ENCODE results near the gene ASXL2. TPM values are rescaled to one million over a fixed set of nuclear protein-coding genes. Genes with fewer than 3 reads are reported as not detected.

The ASXL2 gene
- total and polyA plus RNA-seq, 7 donors, result 1.8 to 15.5 (median 10.7) TPM

- H3K27me3 ChIP-seq, result no peaks in the 10 kb centered on the region
- no peak overlapping the region for H3K27ac ChIP-seq
- H3K4me1 ChIP-seq, result no peaks in the 10 kb centered on the region
- peaks cover 0 to 6% (median 1%) of the 10 kb centered on the region in 4 donors for H3K36me3 ChIP-seq
- H3K4me3 ChIP-seq, result no peak overlapping the region
- intact Hi-C loops (cut with DNase I), result no loop called here
- TF ChIP-seq POLR2A (IDR thresholded peaks at IDR 0.05) (no peak), EP300 (IDR thresholded peaks at IDR 0.05) (no peak), POLR2AphosphoS5 (IDR thresholded peaks at IDR 0.05) (no peak), CTCF (IDR thresholded peaks at IDR 0.05) (no peak)
- H3K9me3 ChIP-seq, result no peaks in the 10 kb centered on the region
- DNase-seq, result no peak
- WGBS, 2 donors, result 74 to 90% methylated on average over 2 of the region's 2 CpGs
These were observed 91.3 kb downstream of the ASXL2 start for GRCh38 chr2:25787020-25787419.

- Histone ChIP-seq H3K27ac (no peak overlapping the region), H3K9me3 (no peaks in the 10 kb centered on the region), H3K4me1 (no peaks in the 10 kb centered on the region), H3K4me3 (no peak overlapping the region), H3K27me3 (no peaks in the 10 kb centered on the region), H3K36me3 (peaks cover 0 to 11% (median 1%) of the 10 kb centered on the region in 4 donors)
- WGBS, 2 donors, result 96 to 98% methylated on average over 4 of the region's 4 CpGs
- no peak for DNase-seq
- intact Hi-C loops (cut with DNase I), result no loop called here
- TF ChIP-seq POLR2A (IDR thresholded peaks at IDR 0.05), result no peak
- TF ChIP-seq EP300 (IDR thresholded peaks at IDR 0.05), result no peak
- TF ChIP-seq POLR2AphosphoS5 (IDR thresholded peaks at IDR 0.05), result no peak
- TF ChIP-seq CTCF (IDR thresholded peaks at IDR 0.05), result no peak
These were observed 93.9 kb downstream of the ASXL2 start for GRCh38 chr2:25784404-25784803.

GRCh38 chr2:25777077-25777476, 101.2 kb downstream of the ASXL2 start:
- 96 to 97% methylated on average over 5 of the region's 5 CpGs for WGBS, 2 donors
- Histone ChIP-seq H3K27me3 (no peaks in the 10 kb centered on the region), H3K27ac (no peak overlapping the region), H3K4me3 (no peak overlapping the region), H3K9me3 (no peaks in the 10 kb centered on the region), H3K4me1 (no peaks in the 10 kb centered on the region), H3K36me3 (peaks cover 0 to 4% (median 0%) of the 10 kb centered on the region in 4 donors)
- DNase-seq, result no peak
- TF ChIP-seq POLR2AphosphoS5 (IDR thresholded peaks at IDR 0.05) (no peak), POLR2A (IDR thresholded peaks at IDR 0.05) (no peak), CTCF (IDR thresholded peaks at IDR 0.05) (no peak), EP300 (IDR thresholded peaks at IDR 0.05) (no peak)
- intact Hi-C loops (cut with DNase I), result no loop called here

GRCh38 chr2:25772078-25772477, 106.2 kb downstream of the ASXL2 start:
- no peaks in the 10 kb centered on the region for H3K4me1 ChIP-seq
- no peak for TF ChIP-seq POLR2AphosphoS5 (IDR thresholded peaks at IDR 0.05)
- TF ChIP-seq EP300 (IDR thresholded peaks at IDR 0.05), result no peak
- TF ChIP-seq POLR2A (IDR thresholded peaks at IDR 0.05), result no peak
- no peak for TF ChIP-seq CTCF (IDR thresholded peaks at IDR 0.05)
- intact Hi-C loops (cut with DNase I), result no loop called here
- no peak overlapping the region for H3K27ac ChIP-seq
- H3K9me3 ChIP-seq, result no peaks in the 10 kb centered on the region
- 93 to 98% methylated on average over 4 of the region's 4 CpGs for WGBS, 2 donors
- H3K27me3 ChIP-seq, result no peaks in the 10 kb centered on the region
- H3K36me3 ChIP-seq, result peaks cover 4 to 38% (median 18%) of the 10 kb centered on the region in 4 donors
- H3K4me3 ChIP-seq, result no peak overlapping the region
- DNase-seq, result no peak

GRCh38 chr2:25763575-25763974, 114.7 kb downstream of the ASXL2 start:
- no peak overlapping the region for H3K27ac ChIP-seq
- DNase-seq, result no peak
- no peaks in the 10 kb centered on the region for H3K4me1 ChIP-seq
- H3K36me3 ChIP-seq, result peaks cover 0 to 46% (median 18%) of the 10 kb centered on the region in 4 donors
- H3K27me3 ChIP-seq, result no peaks in the 10 kb centered on the region
- 95 to 97% methylated on average over 1 of the region's 1 CpG for WGBS, 2 donors
- TF ChIP-seq CTCF (IDR thresholded peaks at IDR 0.05) (no peak), POLR2AphosphoS5 (IDR thresholded peaks at IDR 0.05) (no peak), POLR2A (IDR thresholded peaks at IDR 0.05) (no peak), EP300 (IDR thresholded peaks at IDR 0.05) (no peak)
- intact Hi-C loops (cut with DNase I), result no loop called here
- H3K4me3 ChIP-seq, result no peak overlapping the region
- no peaks in the 10 kb centered on the region for H3K9me3 ChIP-seq
